Neural crest cell (in vitro differentiated cells): ENCODE measurements around the gene IKZF5. TPM values are rescaled to one million over a fixed set of nuclear protein-coding genes. Genes with fewer than 3 reads are reported as not detected.

Experiments
- DNase-seq: peaks from one replicate; pipeline ENCODE4 v3.0.0; 2021; ENCODE audit warnings: low read depth, mixed read lengths, low spot score
- H3K27ac Mint-ChIP-seq: one replicate; pipeline ENCODE4 v1.8.0; 2021; ENCODE audit warnings: mild to moderate bottlenecking, mixed read lengths; ENCODE audit not compliant: unreplicated experiment
- H3K27me3 Mint-ChIP-seq: 2 replicates; pipeline ENCODE4 v1.8.0; 2021; ENCODE audit warnings: low read depth, mild to moderate bottlenecking, mixed read lengths
- H3K36me3 Mint-ChIP-seq: 2 replicates; pipeline ENCODE4 v1.8.0; 2021; ENCODE audit warnings: low read depth, mild to moderate bottlenecking, mixed read lengths
- H3K4me1 Mint-ChIP-seq: 2 replicates; pipeline ENCODE4 v1.8.0; 2021; ENCODE audit warnings: mixed read lengths
- H3K4me3 Mint-ChIP-seq: one replicate; pipeline ENCODE4 v1.8.0; 2021; ENCODE audit warnings: mild to moderate bottlenecking, mixed read lengths
- H3K9me3 Mint-ChIP-seq: 2 replicates; pipeline ENCODE4 v1.8.0; 2021; ENCODE audit warnings: mixed read lengths
- CTCF ChIP-seq: fragments of 200-600 bp; sonication (generic); conservative IDR thresholded peaks from 2 replicates; pipeline ENCODE4 v1.5.0; 2021; ENCODE audit warnings: antibody characterized with exemption, mild to moderate bottlenecking
- total RNA-seq: library from RNA; stranded (reverse); gene quantifications from 2 replicates; pipeline ENCODE4 v1.2.1, GENCODE V29; 2021

IKZF5 gene
- total RNA-seq, 1 donor from 2014 or later: 12.1 TPM

GRCh38 chr10:123019941-123020703 is 11.5 kb upstream of the IKZF5 start:
- Mint-ChIP-seq H3K27ac (no peak overlapping the region), H3K27me3 (no peaks in the 10 kb centered on the region), H3K4me3 (no peak overlapping the region), H3K9me3 (no peaks in the 10 kb centered on the region), H3K4me1 (no peaks in the 10 kb centered on the region), H3K36me3 (peaks cover 2% of the 10 kb centered on the region)
- no peak for TF ChIP-seq CTCF
- DNase-seq: no peak

GRCh38 chr10:123019264-123019663 is 10.7 kb upstream of the IKZF5 start:
- peaks cover 3% of the 10 kb centered on the region for H3K36me3 Mint-ChIP-seq
- DNase-seq: no peak
- H3K27me3 Mint-ChIP-seq: no peaks in the 10 kb centered on the region
- no peaks in the 10 kb centered on the region for H3K9me3 Mint-ChIP-seq
- no peak for TF ChIP-seq CTCF
- H3K4me3 Mint-ChIP-seq: no peak overlapping the region
- no peaks in the 10 kb centered on the region for H3K4me1 Mint-ChIP-seq
- H3K27ac Mint-ChIP-seq: no peak overlapping the region

- Mint-ChIP-seq H3K36me3 (peaks cover 3% of the 10 kb centered on the region), H3K27me3 (no peaks in the 10 kb centered on the region), H3K4me1 (no peaks in the 10 kb centered on the region), H3K27ac (no peak overlapping the region), H3K4me3 (no peak overlapping the region), H3K9me3 (no peaks in the 10 kb centered on the region)
- no peak for DNase-seq
- no peak for TF ChIP-seq CTCF
Observed at GRCh38 chr10:123018531-123018930, 9.9 kb upstream of the IKZF5 start.

- Mint-ChIP-seq H3K4me3 (no peak overlapping the region), H3K4me1 (no peaks in the 10 kb centered on the region), H3K27me3 (no peaks in the 10 kb centered on the region), H3K27ac (no peak overlapping the region), H3K36me3 (peaks cover 5% of the 10 kb centered on the region), H3K9me3 (no peaks in the 10 kb centered on the region)
- no peak for DNase-seq
- TF ChIP-seq CTCF: no peak
Observed at GRCh38 chr10:123017421-123018165, 9.0 kb upstream of the IKZF5 start.

GRCh38 chr10:123016228-123016627 is 7.6 kb upstream of the IKZF5 start:
- Mint-ChIP-seq H3K9me3 (no peaks in the 10 kb centered on the region), H3K36me3 (peaks cover 7% of the 10 kb centered on the region), H3K27ac (no peak overlapping the region), H3K27me3 (no peaks in the 10 kb centered on the region), H3K4me1 (no peaks in the 10 kb centered on the region), H3K4me3 (no peak overlapping the region)
- TF ChIP-seq CTCF: no peak
- DNase-seq: no peak
